ENCODE measurements around the gene COG5. TPM values are rescaled to one million over a fixed set of nuclear protein-coding genes. Genes with fewer than 3 reads are reported as not detected.

COG5 gene
- total and polyA plus RNA-seq, 10 of the 15 experiments (the other 5 are each of a cell fraction or from before 2014, with no cell fraction given): 5.5 to 27.9 (median 15.6) TPM

DNA sequence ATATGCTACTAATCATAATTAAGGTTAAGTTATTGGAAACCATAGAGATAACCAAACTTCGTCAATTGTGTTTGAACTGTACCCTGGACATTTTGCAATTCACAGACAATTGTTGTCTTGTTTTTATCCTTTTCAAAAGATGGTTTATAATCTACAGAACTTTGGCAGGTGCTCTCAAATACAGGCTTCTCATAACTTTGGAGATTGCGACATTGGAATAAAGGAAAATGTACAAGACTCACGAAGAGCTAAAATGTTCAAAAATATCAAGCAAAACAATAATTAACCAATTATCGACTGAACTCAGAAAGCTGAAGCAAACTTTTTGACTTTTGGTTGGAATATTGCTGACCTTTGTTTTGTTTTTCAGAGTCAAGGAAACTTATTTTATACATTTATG lies 182.3 kb downstream of the COG5 start:
- WGBS (ENCODE audit: insufficient coverage, insufficient replicate concordance, low lambda C conversion rate, missing lambda C conversion rate): 96% methylated on average over 4 of the region's 4 CpGs
- Histone ChIP-seq H3K79me2 (ENCODE audit: control insufficient read depth, insufficient read depth, low read length) (no peaks in the 10 kb centered on the region), H3K9me3 (replicated peaks; ENCODE audit: control insufficient read depth, insufficient read depth, low read length) (no peaks in the 10 kb centered on the region), H3K4me3 (no peak overlapping the region), H3K4me1 (ENCODE audit: control insufficient read depth, insufficient read depth, low read length) (no peaks in the 10 kb centered on the region), H3K9ac (ENCODE audit: control insufficient read depth, insufficient read depth, low read length) (no peak overlapping the region), H3K4me2 (ENCODE audit: control insufficient read depth, insufficient read depth) (no peak overlapping the region), H3K27ac (ENCODE audit: control insufficient read depth, insufficient read depth) (no peak overlapping the region), H3K36me3 (ENCODE audit: control insufficient read depth in 2 of 2, insufficient read depth in 2 of 2, low read length in 1 of 2) (no peaks in the 10 kb centered on the region), H2AFZ (ENCODE audit: control insufficient read depth, low read depth, low read length) (no peak overlapping the region), H3K27me3 (replicated peaks in 1 of 2; ENCODE audit: control insufficient read depth in 2 of 2, insufficient read depth in 2 of 2, low read length in 1 of 2) (no peaks in the 10 kb centered on the region), H4K20me1 (ENCODE audit: control insufficient read depth, insufficient read depth) (no peaks in the 10 kb centered on the region)
- RAD21 ChIA-PET (ENCODE audit: unreplicated experiment): no interaction called here
- in situ Hi-C loops (cut with MboI): no loop called here
- POLR2A ChIA-PET: no interaction called here
- ATAC-seq: no peak
- CTCF ChIA-PET: interaction anchor here (2.0 kb wide), 1 partner anchor 14 kb away, joined by 7 read pairs; no protein-coding TSS in a partner anchor
- no peak for TF ChIP-seq ZNF274 (IDR thresholded peaks at IDR 0.05; ENCODE audit: insufficient read depth, insufficient read length)
- TF ChIP-seq NR2C2 (IDR thresholded peaks at IDR 0.05; ENCODE audit: borderline replicate concordance, control insufficient read depth, insufficient read length, low read depth): no peak
- no peak for TF ChIP-seq SUZ12 (IDR thresholded peaks at IDR 0.05; ENCODE audit: unreplicated experiment)
- TF ChIP-seq SIN3A (IDR thresholded peaks at IDR 0.05; ENCODE audit: low read depth, low read length): no peak
- no peak for TF ChIP-seq BACH1 (IDR thresholded peaks at IDR 0.05; ENCODE audit: borderline replicate concordance)
- no peak for TF ChIP-seq BHLHE40 (IDR thresholded peaks at IDR 0.05; ENCODE audit: borderline replicate concordance in 1 of 2, low read depth in 2 of 2, low read length in 1 of 2)
- no peak for TF ChIP-seq PML (IDR thresholded peaks at IDR 0.05; ENCODE audit: low read length)
- TF ChIP-seq NFIC (IDR thresholded peaks at IDR 0.05; ENCODE audit: low read depth, low read length): no peak
- TF ChIP-seq HDAC2 (IDR thresholded peaks at IDR 0.05): no peak
- FAIRE-seq: no peak
- no peak for DNase-seq (ENCODE audit: low read depth, low spot score)
- intact Hi-C loops (cut with micrococcal nuclease; ENCODE audit: unreplicated experiment): no loop called here
- BruUV-seq (replicated peaks): no TSS peak
- SMC1A ChIA-PET (ENCODE audit: uncharacterized antibody, unreplicated experiment): interaction anchor here (2.5 kb wide), 1 partner anchor 20 kb away, joined by 7 read pairs; no protein-coding TSS in a partner anchor
